LNCAP (cell line): ENCODE measurements around the gene HOMER2.

Source experiments
- CTCF ChIP-seq: fragments of 450-650 bp; IDR thresholded peaks from 2 replicates; pipeline ENCODE4 v1.5.1; 2017; ENCODE audit warnings: mild to moderate bottlenecking

The HOMER2 gene

GRCh38 chr15:82851981-82852511, 100.5 kb downstream of the HOMER2 start:
- no peak for TF ChIP-seq CTCF

- TF ChIP-seq CTCF, result no peak
Observed at GRCh38 chr15:82851306-82851850, 101.1 kb downstream of the HOMER2 start.

DNA sequence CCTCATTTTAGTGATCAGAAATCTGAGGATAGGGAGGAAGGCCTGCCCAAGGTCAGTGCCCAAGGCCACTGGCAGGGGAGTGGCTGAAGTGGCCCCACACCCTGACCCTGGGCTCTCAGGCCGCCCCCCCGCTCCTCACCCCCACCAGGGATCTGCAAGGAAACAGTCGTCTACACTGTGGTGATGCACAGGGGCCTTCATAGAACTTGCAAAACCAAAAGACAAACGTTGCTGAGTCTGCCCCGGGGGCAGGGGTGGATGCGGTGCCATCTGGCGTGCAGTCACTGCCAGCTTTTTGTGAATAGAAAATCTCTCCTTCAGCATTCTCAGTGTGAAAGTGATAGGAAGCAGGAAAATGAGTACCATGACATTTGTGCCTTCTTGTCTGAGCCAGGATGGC, 101.8 kb downstream of the HOMER2 start:
- no peak for TF ChIP-seq CTCF

DNA sequence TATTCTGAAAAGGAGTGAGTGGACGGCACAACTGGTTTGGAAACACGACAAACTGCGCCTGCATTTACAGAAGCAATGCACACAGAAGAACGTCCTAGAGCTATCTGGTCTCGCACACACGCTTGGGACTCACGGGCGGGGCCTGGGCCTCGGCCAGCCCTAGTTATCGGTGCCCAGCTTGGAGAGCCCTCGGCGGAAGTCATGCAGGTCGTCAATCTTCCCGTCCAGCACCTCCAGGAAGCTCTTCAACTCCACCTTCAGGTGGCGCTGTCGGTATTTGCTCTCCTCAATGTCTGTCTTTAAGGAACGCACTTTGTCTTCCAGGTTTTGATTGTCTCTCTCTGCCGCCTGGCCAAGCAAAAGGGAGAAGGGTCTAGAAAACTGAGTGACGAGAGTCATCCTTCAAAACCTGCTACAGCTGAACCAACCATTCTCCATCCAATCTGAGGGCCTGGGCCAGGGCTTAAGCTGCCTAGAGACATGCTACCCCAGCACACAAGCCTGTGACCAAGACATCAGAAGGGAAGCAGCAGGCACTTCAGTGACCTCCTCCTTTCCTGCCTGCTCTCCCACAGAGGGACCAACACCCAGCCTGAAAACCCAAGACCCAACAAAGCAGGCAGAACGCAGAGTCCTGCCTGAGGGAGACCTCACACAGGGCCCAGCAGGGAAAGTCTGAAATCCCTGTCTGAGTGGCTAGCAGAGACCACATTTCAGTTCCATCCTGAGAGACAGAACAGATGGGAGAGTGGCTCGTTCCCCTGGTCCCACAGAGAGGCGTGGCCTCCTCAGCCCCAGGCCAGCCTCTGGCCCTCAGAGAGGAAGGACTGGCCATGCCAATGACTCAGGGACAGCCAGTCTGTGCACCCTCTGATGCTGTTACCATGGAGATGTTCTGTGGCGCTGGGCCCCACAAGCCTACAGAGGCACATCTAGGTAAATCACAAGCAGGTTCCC, 102.7 kb downstream of the HOMER2 start:
- peak; percentile 85 for TF ChIP-seq CTCF

GRCh38 chr15:82848241-82848993, 104.1 kb downstream of the HOMER2 start:
- TF ChIP-seq CTCF, result no peak

GRCh38 chr15:82847703-82848102, 104.8 kb downstream of the HOMER2 start:
- TF ChIP-seq CTCF, result no peak

GRCh38 chr15:82846621-82847020, 105.9 kb downstream of the HOMER2 start:
- no peak for TF ChIP-seq CTCF
